Ovary (tissue), 9 donors: ENCODE measurements around the gene ZMIZ2. TPM values are rescaled to one million over a fixed set of nuclear protein-coding genes. Genes with fewer than 3 reads are reported as not detected.

Experiments
- DNase-seq, 5 donors: peaks; one replicate each; pipeline ENCODE4 v3.0.0-alpha.2; 2019 to 2020
- H3K27ac ChIP-seq, 2 donors: fragments of 200-600 bp; one replicate each; pipeline versions ENCODE4 v1.5.1 to v1.8.0; 2019 to 2022
- H3K27me3 ChIP-seq: fragments of 200-600 bp; one replicate; pipeline ENCODE4 v1.8.0; 2022
- H3K36me3 ChIP-seq: fragments of 200-600 bp; sonication (generic); one replicate; pipeline ENCODE4 v1.5.1; 2019
- H3K4me1 ChIP-seq: one replicate; pipeline ENCODE4 v1.8.1; 2013; ENCODE audit warnings: mild to moderate bottlenecking, moderate library complexity; ENCODE audit not compliant: insufficient read depth
- H3K4me3 ChIP-seq: fragments of 200-600 bp; sonication (generic); one replicate; pipeline ENCODE4 v1.5.1; 2017
- H3K9me3 ChIP-seq, 2 donors: fragments of 200-600 bp in 1 of 2; sonication (generic) in 1 of 2; one replicate each; pipeline versions ENCODE4 v1.5.1 to v1.8.1; 2013 to 2019; ENCODE audit warnings: mild to moderate bottlenecking in 1 of 2, moderate library complexity in 1 of 2
- EP300 ChIP-seq: sonication (generic); formaldehyde crosslinking; IDR thresholded peaks from one replicate; pipeline ENCODE4 v1.6.1; 2017; ENCODE audit warnings: antibody characterized with exemption
- POLR2A ChIP-seq: fragments of 450-650 bp; IDR thresholded peaks from one replicate; pipeline ENCODE4 v1.6.1; 2017; ENCODE audit warnings: antibody characterized with exemption, mild to moderate bottlenecking, moderate library complexity
- WGBS, 3 donors: extraction: QIAGEN DNeasy Blood & Tissue Kit in 1 of 3; methylation state at CpG; one replicate each; pipeline versions ENCODE4 v1.1.5 to v1.1.7; 2013 to 2017; 5-methylcytosine and 5-hydroxymethylcytosine counted together
- intact Hi-C, 4 donors: fragments of 100-400 bp; cut with DNase I; formaldehyde crosslinking; loops; one replicate each; pipeline versions ENCODE4 v1.11.0 to v1.15.1; 2022 to 2023
- polyA plus RNA-seq, 2 donors: library from polyadenylated mRNA; stranded (reverse); fragments of 200-250 nt in 1 of 2; fragments of 350-450 nt in 1 of 2; fragmentation: Illumina TruSeq in 1 of 2; extraction: RNeasy Lipid Tissue Mini Kit (QIAGEN cat#74804) in 1 of 2; gene quantifications; one replicate each; pipeline ENCODE4 v1.2.3, GENCODE V29; 2013 to 2014
- total RNA-seq, 7 donors: library from RNA; depleted of rRNA in 2 of 7; stranded (reverse); fragments of >200 nt in 2 of 7; fragmentation: NEBNext Ultra II Directional in 3 of 7; extraction: Animal tissue kit (Norgen Biotek cat#: 25700) in 3 of 7; gene quantifications; one replicate each; pipeline versions ENCODE4 v1.1.0 to v1.2.4, GENCODE V29; 2016 to 2023
- TF ChIP-seq, protein P1 (sequence below), 3 donors: fragments of 450-650 bp in 2 of 3; fragments of 200-600 bp in 1 of 3; IDR thresholded peaks; one replicate each; pipeline versions ENCODE4 v1.5.1 to v1.8.0; 2016 to 2022; ENCODE audit warnings: antibody characterized with exemption in 3 of 3, mild to moderate bottlenecking in 1 of 3
- donor health status: DM: no; HTN: no; CAD: no; lungs with moderate emphysema.
- donor health status: DM: no; HTN: no; CAD: no.
- donor health status: Bipolar disorder and iron deficiency.
- donor health status: DM: yes; HTN: yes; CAD: no.
- donor health status: DM: no; HTN: no; CAD: no.
- donor health status: DM: yes; HTN: yes; CAD: no.

Gene ZMIZ2
- total and polyA plus RNA-seq, 9 donors = 12.7 to 85.5 (median 68.5) TPM

GRCh38 chr7:44796034-44796503, 47.4 kb downstream of the ZMIZ2 start:
- Histone ChIP-seq H3K4me1 (peaks cover 3% of the 10 kb centered on the region), H3K36me3 (no peaks in the 10 kb centered on the region), H3K27me3 (no peaks in the 10 kb centered on the region), H3K4me3 (peak overlapping the region; percentile 79), H3K9me3 (no peaks in the 10 kb centered on the region), H3K27ac (peak overlapping the region; percentile 93 to 95)
- no peak for DNase-seq
- intact Hi-C loops = loop anchor here in 3 of 4 donors (2.0 to 5.0 kb wide), 4 partner anchors 34 to 51 kb away; partner anchors contain the start of genes H2AZ2 (in 1 of the 3) and ZMIZ2 (in 1 of the 3)
- 0 to 1% (median 1%) methylated on average over 41 to 59 of the region's 59 CpGs for WGBS, 3 donors
- TF ChIP-seq POLR2A (no peak), EP300 (no peak)
- TF ChIP-seq, protein P1, sequence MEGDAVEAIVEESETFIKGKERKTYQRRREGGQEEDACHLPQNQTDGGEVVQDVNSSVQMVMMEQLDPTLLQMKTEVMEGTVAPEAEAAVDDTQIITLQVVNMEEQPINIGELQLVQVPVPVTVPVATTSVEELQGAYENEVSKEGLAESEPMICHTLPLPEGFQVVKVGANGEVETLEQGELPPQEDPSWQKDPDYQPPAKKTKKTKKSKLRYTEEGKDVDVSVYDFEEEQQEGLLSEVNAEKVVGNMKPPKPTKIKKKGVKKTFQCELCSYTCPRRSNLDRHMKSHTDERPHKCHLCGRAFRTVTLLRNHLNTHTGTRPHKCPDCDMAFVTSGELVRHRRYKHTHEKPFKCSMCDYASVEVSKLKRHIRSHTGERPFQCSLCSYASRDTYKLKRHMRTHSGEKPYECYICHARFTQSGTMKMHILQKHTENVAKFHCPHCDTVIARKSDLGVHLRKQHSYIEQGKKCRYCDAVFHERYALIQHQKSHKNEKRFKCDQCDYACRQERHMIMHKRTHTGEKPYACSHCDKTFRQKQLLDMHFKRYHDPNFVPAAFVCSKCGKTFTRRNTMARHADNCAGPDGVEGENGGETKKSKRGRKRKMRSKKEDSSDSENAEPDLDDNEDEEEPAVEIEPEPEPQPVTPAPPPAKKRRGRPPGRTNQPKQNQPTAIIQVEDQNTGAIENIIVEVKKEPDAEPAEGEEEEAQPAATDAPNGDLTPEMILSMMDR (IDR thresholded peaks at IDR 0.05) = no peak

- peaks cover 3% of the 10 kb centered on the region for H3K4me1 ChIP-seq
- H3K27me3 ChIP-seq = no peaks in the 10 kb centered on the region
- peak within 1 kb of the TSS; percentile 93 to 95 for H3K27ac ChIP-seq
- WGBS, 3 donors = 1% methylated on average over 72 to 99 of the region's 99 CpGs
- intact Hi-C loops = loop anchor here in 3 of 4 donors (2.0 to 5.0 kb wide), 4 partner anchors 34 to 51 kb away; partner anchors contain the start of genes H2AZ2 (in 1 of the 3) and ZMIZ2 (in 1 of the 3)
- TF ChIP-seq EP300 = no peak
- TF ChIP-seq, protein P1 (IDR thresholded peaks at IDR 0.05) = peak in 1 of 3 donors; percentile 13
- peak; percentile 81 for TF ChIP-seq POLR2A
- H3K4me3 ChIP-seq = peak within 1 kb of the TSS; percentile 79
- H3K36me3 ChIP-seq = no peaks in the 10 kb centered on the region
- peak; percentile 98 to 99 (median 99) for DNase-seq
- H3K9me3 ChIP-seq = no peaks in the 10 kb centered on the region
Measured at GRCh38 chr7:44796504-44797328, 48.1 kb downstream of the ZMIZ2 start, which contains the start of gene PPIA. Gene PPIA, plus strand, starts transcription at chr7:44796681. Its CDS starts 44 bp downstream, at chr7:44796725.

GRCh38 chr7:44797329-44798258, 48.9 kb downstream of the ZMIZ2 start:
- no peaks in the 10 kb centered on the region for H3K9me3 ChIP-seq
- WGBS, 3 donors = 1 to 3% (median 2%) methylated on average over 26 of the region's 26 CpGs

More at GRCh38 chr7:44797329-44798258, 48.9 kb downstream of the ZMIZ2 start:
- Histone ChIP-seq H3K36me3 (no peaks in the 10 kb centered on the region), H3K27ac (peak overlapping the region; percentile 93 to 95), H3K4me1 (peaks cover 3% of the 10 kb centered on the region), H3K27me3 (no peaks in the 10 kb centered on the region), H3K4me3 (peak overlapping the region; percentile 79)
- DNase-seq = peak; percentile 80 to 88 (median 85)
- intact Hi-C loops = loop anchor here in 3 of 4 donors (2.0 to 5.0 kb wide), 4 partner anchors 35 to 50 kb away; partner anchors contain the start of genes H2AZ2 (in 1 of the 3) and ZMIZ2 (in 1 of the 3)
- TF ChIP-seq POLR2A (peak; percentile 36), EP300 (no peak)
- TF ChIP-seq, protein P1 (IDR thresholded peaks at IDR 0.05) = peak in 1 of 3 donors; percentile 36
